Inferior parietal cortex (tissue), 1 donor: Measurements from ENCODE around the gene LGSN.
"Not testable (repeated sequence)": the region's sequence is repeated elsewhere in the genome, so short reads cannot be mapped to it uniquely, and the experiment has no call there.

Source experiments
- DNase-seq: peaks from one replicate; pipeline ENCODE4 v3.0.0-alpha.2; 2016; ENCODE audit errors: extremely low spot score

The LGSN gene

GRCh38 chr6:63245909-63246308 is 73.9 kb downstream of the LGSN start:
- DNase-seq: no peak

- no peak for DNase-seq
Measured at GRCh38 chr6:63245420-63245819, 74.4 kb downstream of the LGSN start.

GRCh38 chr6:63236398-63236817 is 83.4 kb downstream of the LGSN start:
- no peak for DNase-seq

- not testable (repeated sequence) for DNase-seq
Measured at GRCh38 chr6:63230511-63230910, 89.3 kb downstream of the LGSN start.

GRCh38 chr6:63230027-63230426 is 89.8 kb downstream of the LGSN start:
- not testable (repeated sequence) for DNase-seq

GRCh38 chr6:63227928-63228894 is 91.6 kb downstream of the LGSN start:
- DNase-seq: not testable (repeated sequence)

- DNase-seq: not testable (repeated sequence)
Measured at GRCh38 chr6:63225987-63226386, 93.8 kb downstream of the LGSN start.
